GM12864 (cell line): ENCODE results near the gene LCE2C.
"Not testable (repeated sequence)": the region's sequence is repeated elsewhere in the genome, so short reads cannot be mapped to it uniquely, and the experiment has no call there.

Experiments used
- DNase-seq: peaks from one replicate; pipeline ENCODE4 v3.0.0-alpha.2; 2011; ENCODE audit warnings: low read depth
- H3K4me3 ChIP-seq: 2 replicates; pipeline ENCODE4 v1.5.1; 2011; ENCODE audit warnings: mild to moderate bottlenecking, low read depth, low read length, control low read depth
- TF ChIP-seq, protein P1 (sequence below): IDR thresholded peaks from 2 replicates; pipeline ENCODE4 v1.5.1; 2011; ENCODE audit warnings: low read depth, mild to moderate bottlenecking, moderate library complexity, low read length, control low read depth, inconsistent platforms; ENCODE audit errors: missing control alignments

LCE2C gene

DNA sequence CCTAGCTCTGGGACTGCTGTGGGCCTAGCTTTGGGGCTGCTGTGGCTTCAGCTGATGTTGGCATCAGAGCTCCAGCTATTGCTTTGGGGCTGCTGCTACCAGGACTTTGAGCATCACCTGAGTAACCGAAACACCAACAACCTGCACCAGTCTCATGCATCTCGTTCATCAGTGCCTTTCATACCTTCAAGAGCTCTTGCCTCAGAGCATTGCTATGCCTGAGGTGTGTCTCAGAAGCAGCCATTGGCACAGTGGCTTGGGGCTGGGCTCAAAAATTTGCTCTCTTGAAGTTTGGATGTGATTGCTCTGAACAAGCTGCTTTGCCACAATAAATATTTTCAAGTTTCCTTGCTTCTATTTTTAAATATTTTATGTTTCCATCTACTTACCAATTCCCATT, 18.6 kb upstream of the LCE2C start:
- H3K4me3 ChIP-seq, result no peak overlapping the region
- no peak for DNase-seq
- TF ChIP-seq, protein P1, sequence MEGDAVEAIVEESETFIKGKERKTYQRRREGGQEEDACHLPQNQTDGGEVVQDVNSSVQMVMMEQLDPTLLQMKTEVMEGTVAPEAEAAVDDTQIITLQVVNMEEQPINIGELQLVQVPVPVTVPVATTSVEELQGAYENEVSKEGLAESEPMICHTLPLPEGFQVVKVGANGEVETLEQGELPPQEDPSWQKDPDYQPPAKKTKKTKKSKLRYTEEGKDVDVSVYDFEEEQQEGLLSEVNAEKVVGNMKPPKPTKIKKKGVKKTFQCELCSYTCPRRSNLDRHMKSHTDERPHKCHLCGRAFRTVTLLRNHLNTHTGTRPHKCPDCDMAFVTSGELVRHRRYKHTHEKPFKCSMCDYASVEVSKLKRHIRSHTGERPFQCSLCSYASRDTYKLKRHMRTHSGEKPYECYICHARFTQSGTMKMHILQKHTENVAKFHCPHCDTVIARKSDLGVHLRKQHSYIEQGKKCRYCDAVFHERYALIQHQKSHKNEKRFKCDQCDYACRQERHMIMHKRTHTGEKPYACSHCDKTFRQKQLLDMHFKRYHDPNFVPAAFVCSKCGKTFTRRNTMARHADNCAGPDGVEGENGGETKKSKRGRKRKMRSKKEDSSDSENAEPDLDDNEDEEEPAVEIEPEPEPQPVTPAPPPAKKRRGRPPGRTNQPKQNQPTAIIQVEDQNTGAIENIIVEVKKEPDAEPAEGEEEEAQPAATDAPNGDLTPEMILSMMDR, result no peak

DNA sequence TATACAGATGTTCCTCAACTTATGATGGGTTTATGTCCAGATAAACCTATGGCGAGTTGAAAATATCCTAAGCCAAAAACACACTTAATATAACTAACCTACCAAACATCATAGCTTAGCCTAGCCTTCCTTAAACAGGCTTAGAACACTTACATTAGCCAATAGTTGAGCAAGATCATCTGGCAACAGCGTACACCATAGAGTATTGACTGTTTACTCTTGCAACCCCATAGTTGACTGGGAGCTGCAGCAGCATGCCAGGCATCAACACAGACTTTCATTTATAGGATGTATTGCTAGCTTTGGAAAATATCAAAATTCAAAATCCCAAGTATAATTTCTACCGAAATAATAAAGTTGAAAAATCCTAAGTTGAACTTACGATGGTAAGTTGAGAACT, 17.4 kb upstream of the LCE2C start:
- TF ChIP-seq, protein P1, result no peak
- no peak for DNase-seq
- no peak overlapping the region for H3K4me3 ChIP-seq

DNA sequence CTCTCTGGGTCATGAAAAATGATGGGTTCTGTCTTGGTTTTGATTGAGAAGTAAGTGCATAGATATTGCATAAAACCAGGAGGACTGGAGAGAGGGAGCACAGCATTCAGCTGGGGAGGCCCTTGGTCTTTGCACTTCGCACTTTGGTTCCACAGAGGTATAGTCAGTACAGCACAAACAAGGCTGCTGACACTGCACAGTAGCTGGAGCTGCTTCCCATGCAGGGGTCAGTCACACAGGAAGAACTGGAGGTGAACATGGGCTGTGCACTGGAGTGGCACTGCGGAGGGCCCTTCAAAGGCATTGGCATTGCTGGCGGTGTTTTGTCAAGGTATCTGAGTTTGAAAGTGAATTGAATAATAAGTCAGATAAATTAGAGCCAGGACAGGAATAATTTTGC, 16.4 kb upstream of the LCE2C start:
- no peak for DNase-seq
- H3K4me3 ChIP-seq, result no peak overlapping the region
- TF ChIP-seq, protein P1, result no peak

DNA sequence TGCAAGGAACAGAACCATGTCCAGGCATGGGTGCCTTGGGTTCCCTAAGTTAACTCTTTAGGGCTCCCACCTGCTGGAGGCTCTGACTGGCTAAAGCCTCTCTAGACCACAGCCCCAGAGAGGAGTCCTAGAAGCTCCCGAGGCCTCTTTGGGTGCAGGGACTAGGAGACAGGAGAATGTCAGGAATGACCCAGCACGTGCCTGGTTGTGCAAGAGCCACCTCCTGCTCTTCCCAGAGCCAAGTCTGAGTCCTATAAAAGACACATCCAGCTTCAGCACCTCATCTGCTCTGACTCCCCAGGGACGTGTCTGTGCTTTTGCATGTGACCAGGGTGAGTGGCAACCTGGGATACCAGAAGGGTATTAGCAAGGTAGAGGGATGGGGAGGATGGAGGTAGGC, 12.0 kb upstream of the LCE2C start, which contains the start of gene LCE2D:
LCE2D (plus strand) TSS at position 283 of the 400 bp plus-strand sequence. CDS start 726 bp downstream, outside the sequence.
- TF ChIP-seq, protein P1, result no peak

DNA sequence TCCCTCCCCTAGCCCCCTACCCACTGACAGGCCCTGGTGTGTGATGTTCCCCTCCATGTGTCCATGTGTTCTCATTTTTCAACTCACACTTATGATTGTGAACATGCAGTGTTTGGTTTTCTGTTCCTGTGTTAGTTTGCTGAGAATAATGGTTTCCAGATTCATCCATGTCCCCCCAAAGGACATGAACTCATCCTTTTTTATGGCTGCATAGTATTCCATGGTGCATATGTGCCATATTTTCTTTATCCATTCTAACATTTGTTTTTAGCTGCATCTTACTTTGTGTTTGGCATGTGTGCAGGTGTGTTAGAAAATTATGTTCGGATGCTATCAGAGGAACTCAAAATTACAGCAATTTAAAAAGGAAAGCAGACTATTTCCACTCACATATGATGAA, 8.9 kb upstream of the LCE2C start:
- not testable (repeated sequence) for H3K4me3 ChIP-seq, DNase-seq

More for the DNA sequence above, 12.0 kb upstream of the LCE2C start, which contains the start of gene LCE2D:
- H3K4me3 ChIP-seq, result no peak within 1 kb of the TSS
- DNase-seq, result no peak

DNA sequence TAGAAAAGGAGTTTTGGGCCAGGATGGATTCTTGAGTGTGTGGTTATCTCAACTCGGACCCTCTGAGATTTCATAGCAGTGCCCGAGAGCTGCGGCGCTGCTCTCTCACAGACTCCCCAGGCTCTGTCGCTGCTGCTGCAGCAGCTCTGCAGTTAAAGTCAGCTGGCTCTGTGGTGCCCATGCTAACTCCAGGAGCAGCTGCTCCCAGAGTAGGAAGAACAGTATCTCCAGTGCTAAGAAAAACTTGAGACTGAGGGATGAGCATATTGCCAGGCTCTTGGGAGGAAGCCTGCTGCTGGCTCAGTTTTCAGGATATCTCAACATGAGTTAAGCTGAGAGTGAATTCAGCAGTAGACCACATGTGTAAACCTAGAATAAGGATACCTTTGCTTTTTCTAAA, 7.4 kb upstream of the LCE2C start:
- no peak for DNase-seq
- TF ChIP-seq, protein P1, result no peak
- H3K4me3 ChIP-seq, result no peak overlapping the region

DNA sequence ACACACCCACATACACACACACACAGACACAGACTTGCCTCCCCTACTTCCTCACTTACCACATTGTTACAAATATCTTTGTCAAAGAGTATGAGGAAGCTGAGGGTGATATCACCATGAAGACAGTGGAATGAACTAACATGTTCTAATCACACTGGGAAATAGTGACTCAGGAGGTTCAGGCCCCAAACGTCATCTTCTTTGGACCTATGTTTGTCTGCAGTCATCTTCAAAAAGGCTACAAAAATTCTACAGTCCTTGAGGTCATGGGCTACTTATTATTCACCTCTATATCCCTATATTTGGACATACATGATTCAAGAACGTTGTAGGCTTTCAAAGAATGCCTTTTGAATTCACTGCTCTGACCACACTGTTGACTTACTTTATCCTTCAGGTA, 2.1 kb upstream of the LCE2C start:
- TF ChIP-seq, protein P1, result no peak
- no peak overlapping the region for H3K4me3 ChIP-seq
- DNase-seq, result no peak
